A204.1 (cell line): ENCODE results near the gene MAP3K4.

Experiments used
- FAIRE-seq: peaks from 2 replicates; lab custom pipeline; 2012; peaks lifted over from hg19 to GRCh38; lab: Jason Lieb, UNC

The MAP3K4 gene

DNA sequence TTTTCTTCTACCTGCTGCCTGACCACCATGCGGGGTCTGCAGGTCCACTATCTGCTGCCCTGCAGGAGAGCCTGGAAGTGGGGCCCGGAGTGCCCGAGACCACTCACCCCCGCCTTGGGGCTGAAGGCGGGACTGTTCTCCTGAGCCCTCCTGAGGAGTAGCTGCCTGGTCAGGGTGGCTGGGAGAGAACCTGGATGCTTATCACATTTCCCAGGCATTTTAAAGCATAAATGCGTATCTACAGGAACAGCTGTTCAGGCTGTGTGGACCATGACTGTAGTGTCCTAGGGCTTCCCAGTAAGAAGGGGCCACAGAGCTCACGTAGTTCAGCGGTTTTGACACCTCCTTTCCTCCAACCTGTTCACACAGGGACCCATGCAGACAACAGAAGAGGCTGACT lies 159.0 kb downstream of the MAP3K4 start:
- no peak for FAIRE-seq

DNA sequence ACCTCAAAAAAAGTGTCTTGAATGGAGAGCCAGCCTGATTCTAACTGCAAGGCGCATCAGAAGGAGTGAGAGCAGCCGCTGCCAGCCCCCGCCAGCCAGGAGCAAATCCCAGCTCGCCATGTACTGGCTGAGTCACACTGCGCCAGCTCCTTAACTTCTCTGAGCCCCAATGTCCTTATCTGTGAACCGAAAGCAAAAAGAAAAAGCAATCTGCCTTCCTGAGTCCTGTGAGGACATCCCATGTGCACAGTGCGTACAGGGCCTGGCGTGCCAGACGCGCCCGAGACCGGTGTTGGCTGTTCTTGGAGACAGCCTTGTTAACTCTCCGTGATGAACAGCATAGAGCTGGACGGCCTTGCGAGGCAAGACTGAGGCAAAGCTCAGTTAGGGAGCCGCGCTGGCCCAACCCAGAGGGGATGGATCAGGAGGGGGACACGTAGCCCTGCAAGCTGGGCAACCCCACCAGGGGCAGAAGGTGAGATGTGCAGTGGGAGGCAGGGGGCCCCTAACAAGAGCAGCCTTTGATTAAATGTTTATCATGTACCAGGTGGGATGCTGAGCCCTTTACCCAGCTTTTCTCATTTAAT lies 159.6 kb downstream of the MAP3K4 start:
- FAIRE-seq = no peak

DNA sequence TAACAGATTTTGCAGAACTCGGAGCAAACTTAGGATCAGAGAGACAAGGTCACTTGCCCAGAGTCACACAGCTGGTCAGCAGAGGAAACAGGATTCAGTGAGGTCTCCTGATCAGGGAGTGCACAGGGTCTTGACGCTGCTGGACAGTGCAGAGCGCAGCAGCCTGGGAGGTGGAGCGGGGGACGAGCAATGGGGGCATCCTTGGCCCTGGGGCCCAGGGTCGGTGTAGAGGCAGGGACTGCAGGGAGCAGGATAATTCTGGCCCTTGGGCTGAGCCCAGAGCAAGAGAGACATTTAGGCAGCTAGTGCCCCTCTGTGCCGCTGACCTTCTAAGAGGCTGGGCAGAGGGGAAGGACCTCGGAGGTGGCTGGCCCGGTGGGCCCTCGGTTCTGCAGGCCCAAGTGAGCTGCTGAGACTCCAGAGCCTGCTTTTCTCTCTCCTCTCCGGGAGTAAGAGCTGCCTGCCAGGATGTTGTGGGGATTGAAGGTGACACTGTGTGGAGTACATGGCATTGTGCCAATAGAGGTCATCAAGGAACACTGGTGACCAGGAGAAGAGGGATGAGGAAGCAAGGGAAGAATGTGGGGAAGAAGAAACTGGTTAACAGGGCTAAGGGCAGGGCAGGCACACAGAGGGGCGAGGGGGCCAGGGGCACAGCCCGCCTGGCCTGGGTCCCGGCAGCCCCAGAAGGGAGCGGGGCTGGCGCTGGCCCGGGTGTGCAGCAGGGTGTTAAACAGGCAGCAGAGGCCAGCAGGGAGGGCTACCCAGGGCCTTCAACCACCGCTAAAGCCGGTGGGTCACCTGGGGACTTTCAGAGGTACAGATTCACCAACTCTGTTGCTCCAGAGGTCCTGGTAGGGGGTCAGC lies 160.3 kb downstream of the MAP3K4 start:
- no peak for FAIRE-seq

DNA sequence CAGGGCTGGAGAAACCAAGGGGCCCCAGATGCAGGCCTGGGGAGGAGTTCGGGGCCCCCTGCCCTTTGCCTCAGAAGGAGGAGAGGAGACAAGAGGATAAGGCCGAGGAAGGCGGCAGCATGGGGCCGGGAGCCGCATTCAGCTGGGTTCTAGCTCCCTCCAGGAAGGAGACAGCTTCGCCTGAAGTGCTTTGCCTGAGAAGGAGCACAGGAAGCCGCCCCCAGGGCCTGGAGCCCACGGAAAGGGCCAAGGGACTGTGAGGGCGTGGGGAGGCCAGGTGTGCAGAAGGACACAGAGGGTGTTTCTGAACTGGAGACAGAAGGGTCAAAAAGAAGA lies 160.9 kb downstream of the MAP3K4 start:
- FAIRE-seq = no peak

DNA sequence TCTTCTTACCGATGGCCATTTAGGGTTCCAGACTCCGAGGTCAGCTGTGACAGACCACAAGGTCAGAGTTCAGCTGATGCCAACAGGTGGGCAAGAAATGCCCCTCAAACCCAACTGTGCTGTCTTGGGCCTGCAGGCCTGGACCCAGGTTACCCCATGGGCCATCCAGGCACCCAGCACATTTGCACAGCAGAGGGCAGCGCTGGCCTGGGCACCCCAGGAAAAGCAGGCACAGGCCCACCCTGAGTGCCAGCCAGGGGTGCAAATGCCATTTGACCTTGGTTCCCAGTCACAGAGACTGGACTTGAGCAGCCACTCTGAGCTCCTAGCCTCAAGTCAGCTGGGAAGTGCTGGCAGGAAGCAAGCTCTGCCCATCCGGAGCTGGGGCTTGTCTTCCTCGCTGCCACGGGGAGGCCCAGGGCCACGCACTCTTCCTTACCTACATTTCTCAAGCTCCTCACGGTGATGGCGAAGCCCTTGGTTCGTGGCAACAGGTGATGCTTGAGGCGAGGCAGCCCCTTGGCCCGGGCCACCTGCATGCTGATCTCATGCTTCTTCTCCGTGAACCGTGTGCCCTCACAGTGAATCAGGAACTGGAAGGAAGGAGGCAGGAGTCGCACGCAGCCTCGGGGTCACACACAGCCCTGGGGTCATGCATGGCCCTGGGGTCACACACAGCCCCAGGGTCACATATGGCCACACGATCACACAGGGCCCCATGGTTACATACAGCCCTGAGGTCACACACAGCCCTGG lies 161.5 kb downstream of the MAP3K4 start:
- no peak for FAIRE-seq

DNA sequence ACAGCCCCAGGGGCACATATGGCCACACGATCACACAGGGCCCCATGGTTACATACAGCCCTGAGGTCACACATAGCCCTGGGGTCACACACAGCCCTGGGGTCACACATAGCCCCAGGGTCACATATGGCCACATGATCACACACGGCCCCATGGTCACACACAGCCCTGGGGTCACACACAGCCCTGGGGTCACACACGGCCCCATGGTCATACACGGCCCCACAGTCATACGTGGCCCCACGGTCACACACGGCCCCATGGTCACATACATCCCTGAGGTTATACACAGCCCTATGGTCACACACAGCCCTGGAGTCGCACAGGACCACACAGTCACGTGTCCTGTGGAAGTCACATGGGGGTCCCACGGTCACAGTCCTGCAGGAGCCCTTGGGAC lies 162.2 kb downstream of the MAP3K4 start:
- no peak for FAIRE-seq

DNA sequence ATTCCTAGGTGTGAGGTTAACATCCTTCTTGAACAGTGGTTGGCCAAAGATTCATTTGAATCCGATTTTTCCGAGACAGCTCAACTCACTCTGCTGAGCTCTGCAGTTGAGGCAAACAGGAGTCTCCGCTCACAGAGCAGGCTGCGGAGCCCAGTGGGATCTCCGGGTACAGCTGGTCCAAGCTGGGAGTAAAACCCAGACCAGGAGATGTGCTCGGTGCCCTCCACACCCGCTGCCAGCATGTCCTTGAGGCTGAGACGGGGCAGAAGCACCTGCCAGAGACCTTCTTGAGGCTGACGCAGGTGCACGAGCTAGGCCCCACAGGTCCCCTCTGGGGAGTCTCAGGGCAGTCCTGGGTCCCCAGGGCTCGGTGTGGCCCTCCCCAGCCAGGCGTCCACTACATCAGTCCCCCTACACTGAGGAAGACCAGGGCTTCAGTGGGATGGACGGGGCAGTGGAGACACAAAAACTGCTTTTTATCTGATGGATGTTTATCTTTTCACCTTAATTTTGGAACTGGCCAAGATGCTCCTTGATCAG lies 163.3 kb downstream of the MAP3K4 start:
- FAIRE-seq = no peak

DNA sequence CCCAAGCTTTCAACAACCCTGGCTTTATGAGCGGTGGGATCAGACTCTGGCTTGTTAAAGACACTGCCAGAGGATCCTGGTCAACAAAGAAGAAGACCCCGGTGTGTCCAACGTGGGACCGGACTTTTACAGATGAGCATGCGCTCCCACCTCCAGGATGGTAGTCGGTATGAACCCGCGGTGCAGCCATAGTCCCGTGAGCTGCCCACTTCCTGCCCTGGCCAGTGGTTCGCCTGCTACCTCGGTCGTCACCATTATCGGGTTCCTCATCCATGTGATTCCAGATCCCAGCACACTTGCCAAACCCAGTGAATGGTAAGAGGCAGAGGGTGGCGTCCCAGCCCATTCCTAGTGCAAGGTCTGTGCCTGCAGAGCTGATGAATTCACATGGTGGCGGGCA lies 169.6 kb downstream of the MAP3K4 start:
- FAIRE-seq = no peak

DNA sequence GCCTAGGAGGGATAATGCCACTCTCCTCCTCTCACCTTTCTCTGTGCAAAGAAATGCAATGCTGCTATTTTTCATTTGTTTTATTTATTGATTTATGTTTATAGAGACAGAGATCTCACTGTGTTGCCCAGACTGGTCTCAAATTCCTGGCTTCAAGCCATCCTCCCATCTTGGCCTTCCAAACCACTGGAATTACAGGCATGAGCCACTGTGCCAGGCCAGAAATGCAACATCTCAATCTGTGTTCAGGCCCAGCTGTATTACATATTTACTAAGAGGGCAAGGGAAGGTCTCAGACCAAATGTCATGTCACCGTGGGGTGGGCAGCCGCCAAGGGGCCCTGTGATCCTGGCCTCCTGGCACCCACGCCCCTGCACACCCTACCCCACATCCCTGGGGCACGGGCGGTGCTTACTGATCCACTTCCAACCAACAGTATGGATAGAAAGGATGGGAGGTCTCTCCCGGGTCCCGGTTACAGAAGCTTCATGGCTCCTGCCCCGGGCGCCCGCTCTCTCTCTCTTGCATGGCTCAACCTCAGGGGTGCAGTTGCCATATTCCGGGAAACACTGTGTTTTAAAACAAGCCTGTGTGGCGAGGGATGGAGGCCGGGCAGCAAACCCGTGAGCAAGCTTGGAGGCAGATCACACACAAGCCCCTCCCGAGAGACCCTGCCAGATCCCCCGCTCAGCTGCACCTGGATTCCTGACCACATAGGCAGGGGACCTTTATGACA lies 170.5 kb downstream of the MAP3K4 start:
- no peak for FAIRE-seq

DNA sequence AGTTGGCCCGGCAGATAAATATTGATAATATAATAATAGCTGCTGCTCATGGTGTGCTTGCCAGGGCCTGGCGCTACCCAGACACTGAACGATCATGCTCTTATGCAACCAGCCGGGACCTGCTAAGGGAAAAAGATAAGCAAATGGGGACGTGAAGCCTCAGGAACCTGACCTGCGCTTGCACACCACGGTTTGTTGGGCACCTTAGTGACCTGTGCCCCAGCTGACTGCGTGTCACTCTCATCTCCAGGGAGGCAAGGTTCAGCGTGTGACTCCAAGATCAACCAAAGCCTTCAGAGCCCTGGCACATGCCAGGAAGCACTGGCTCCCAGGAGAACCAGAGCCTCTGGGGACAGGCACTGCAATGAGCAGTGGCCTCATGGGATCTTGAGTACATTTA lies 171.2 kb downstream of the MAP3K4 start:
- no peak for FAIRE-seq

DNA sequence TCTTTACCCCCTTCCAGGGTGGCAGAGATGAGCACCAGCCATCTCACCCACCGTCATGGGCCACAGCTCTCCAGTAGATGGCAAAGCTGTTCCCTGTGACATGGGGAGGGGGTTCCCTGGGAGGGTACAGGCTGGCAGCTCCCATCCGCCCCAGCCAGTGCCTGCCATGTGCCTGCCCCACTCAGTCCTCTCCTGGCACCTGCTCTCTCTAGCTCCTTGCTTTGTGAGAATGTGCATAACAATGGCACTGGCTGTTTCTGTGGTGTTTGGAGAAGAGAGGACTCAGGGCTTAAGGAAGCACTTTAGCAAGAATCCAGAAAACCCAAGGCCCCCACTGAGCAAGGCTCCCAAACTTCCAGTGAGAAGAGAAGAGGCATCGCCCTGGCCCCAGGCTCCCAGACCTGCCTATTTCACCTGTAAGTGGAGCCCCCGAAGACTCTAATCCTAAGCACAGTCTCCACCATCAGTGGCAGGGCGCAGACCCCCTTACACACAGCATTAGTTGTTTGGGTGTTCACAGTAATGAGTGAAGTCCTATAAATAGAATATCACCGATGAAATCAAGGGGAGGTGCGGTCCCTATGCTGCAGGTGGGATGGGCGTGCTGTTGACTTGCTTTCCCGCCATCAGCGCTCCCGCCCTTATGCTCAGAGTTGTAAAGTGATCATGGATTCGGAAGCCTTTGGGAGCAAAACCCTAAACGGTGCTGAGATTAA lies 172.1 kb downstream of the MAP3K4 start:
- FAIRE-seq = no peak

DNA sequence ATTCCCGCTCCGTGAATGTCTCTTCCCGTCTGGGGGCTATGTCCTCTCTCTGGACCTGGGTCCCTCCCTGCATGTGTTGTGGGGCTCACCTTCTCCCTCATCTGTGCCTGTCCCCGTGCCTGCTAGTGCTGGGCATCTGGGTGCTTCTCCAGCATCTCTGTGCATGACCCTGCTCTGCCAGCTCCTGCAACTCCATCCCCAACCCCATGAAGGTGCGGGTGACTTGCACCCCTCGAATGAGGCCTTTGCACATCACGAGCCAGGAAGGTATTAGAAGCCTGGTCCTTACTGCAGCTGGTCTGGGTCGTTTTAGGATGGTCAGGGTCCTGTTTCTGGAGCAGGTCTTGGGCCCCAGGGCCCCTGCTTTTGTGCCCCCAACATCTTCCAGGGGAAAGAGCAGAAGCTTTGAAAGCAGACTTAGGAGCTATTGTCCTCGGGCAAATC lies 172.6 kb downstream of the MAP3K4 start:
- FAIRE-seq = no peak

DNA sequence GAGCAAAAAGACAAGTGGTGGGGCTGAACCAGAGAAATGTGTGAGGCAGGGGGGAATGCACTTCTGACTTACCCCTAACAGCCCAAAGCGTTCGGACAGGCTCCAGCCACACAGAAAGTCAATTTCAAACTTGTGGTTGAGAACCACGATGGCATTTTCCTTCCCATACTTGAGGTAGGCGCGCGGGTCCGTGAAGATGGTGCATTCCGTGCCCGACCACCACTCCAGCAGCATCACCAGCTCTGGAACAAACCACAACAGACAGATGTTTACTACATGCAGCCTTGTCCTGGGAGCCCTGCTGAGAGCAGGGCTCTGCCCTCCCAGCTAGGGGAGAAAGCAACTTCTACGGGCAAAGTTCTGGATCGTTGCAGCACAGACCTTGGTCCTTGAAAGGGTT lies 174.6 kb downstream of the MAP3K4 start:
- no peak for FAIRE-seq

DNA sequence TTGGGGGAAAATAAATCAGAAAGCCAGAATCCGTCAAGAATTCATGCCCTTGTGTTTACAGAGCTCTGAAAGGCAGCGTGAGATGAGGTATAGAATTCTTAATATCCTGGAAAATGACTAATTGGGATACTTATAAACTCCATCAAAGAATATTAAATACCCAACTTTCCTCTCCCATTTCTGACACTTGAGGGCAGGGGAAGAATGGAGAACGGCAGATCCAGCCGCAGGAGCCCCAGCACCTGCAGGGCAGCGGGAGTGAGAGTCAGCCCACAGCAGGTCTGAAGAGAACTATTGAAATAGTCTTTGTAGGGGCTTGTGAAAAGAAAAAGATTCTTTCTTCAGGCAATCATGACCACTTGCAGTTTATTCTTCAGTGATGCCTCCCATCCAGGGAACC lies 175.1 kb downstream of the MAP3K4 start:
- FAIRE-seq = no peak
